Measurements from ENCODE around the gene RANBP3.

Gene RANBP3

GRCh38 chr19:5921516-5922160, 56.3 kb downstream of the RANBP3 start:
- no peak for DNase-seq

- DNase-seq: no peak
Measured at GRCh38 chr19:5918463-5919079, 59.4 kb downstream of the RANBP3 start.

- DNase-seq: no peak
Measured at GRCh38 chr19:5917431-5918107, 60.4 kb downstream of the RANBP3 start.

GRCh38 chr19:5916181-5916708, 61.7 kb downstream of the RANBP3 start:
- DNase-seq: no peak

DNA sequence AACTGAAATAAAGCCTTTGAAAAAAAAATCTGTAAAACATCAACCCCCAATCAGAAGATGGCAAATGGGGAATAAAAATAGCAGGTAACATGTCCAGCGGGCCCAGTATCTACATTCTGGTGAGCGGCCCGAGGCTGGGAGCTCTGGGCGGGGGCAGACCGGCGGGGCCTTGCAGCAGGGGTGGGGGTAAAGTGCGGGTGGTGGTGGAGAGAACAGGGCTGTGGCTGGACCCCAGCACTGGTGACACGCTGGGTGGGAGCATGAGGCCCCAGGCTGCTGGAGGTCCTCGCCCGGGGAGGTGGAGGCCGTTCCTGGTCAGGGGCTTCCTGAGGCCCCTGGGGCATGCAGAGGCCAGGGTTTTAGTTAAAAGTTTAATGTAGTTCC, 62.2 kb downstream of the RANBP3 start:
- DNase-seq: no peak

DNA sequence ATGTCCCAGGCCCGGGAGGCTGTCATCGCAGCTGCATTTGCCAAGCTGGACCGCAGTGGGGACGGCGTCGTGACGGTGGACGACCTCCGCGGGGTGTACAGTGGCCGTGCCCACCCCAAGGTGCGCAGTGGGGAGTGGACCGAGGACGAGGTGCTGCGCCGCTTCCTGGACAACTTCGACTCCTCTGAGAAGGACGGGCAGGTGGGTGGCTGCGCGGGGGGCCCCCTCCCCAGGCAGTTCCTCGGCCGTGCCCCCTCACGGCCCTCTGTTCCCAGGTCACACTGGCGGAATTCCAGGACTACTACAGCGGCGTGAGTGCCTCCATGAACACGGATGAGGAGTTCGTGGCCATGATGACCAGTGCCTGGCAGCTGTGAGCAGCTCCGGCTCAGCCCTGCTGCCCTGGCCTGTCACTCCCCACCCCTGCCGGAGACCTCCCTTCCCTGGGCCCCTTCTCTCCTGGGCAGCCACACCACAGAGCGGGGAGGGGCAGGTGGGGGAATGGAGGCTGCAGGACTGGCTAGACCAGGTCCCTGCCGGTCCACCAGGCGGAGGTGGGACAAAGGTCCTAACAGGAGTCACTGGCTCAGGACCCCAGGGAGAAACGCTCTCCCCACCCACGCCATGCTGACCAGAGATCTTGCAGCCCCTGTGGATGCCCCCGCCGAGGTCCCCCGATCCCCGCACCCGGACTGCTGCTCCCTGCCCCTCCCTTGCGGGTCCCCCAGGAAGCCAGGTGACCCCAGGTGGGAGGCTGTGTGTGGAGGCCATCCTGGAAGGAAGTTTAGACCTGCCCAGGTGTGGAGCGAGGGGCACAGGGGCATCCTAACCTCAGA, 62.8 kb downstream of the RANBP3 start:
- no peak for DNase-seq

DNA sequence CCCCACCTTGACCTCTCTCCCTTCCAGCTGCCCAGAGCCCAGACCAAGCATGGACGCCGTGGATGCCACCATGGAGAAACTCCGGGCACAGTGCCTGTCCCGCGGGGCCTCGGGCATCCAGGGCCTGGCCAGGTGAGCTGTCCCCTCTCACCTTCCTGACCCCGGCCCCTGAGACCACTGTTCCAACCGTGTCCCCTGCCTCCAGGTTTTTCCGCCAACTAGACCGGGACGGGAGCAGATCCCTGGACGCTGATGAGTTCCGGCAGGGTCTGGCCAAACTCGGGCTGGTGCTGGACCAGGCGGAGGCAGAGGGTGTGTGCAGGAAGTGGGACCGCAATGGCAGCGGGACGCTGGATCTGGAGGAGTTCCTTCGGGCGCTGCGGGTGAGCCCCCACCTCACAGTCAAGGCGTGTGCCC, 63.6 kb downstream of the RANBP3 start:
- DNase-seq: no peak

DNA sequence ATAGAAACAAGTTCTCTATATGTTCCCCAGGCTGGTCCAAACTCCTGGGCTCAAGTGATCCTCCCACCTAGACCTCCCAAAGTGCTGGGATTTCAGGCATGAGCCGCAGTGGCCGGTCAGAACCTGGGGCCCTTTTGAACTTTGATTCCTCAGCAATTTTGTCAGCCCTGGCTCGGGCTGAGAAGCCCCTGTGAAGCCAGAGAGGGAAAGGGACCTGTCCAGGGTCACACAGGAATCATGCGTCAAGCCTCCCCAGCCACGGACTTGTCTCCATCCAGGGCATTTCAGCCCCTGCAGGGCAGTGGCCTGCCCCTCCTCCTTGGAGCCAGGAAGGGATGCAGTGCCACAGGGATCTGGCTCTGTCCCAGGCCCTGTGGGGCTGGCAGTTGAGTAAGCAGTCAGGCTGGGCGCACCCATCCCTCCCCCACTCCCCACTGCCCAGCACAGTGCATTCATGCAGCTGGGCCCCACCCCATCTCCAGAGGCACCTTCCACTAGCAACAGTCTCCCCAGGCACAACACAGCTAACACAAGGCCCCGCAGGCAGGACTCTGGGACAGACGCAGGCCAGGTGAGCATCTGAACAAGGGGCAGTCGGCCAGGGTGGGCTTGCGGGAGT, 64.1 kb downstream of the RANBP3 start, which contains the start of gene CAPS:
Gene CAPS, plus strand, starts transcription at position 516 of the 619 bp plus-strand sequence. CDS start 153 bp downstream, outside the sequence.
- peak in 1 of 2 donors; percentile 18 for DNase-seq

DNA sequence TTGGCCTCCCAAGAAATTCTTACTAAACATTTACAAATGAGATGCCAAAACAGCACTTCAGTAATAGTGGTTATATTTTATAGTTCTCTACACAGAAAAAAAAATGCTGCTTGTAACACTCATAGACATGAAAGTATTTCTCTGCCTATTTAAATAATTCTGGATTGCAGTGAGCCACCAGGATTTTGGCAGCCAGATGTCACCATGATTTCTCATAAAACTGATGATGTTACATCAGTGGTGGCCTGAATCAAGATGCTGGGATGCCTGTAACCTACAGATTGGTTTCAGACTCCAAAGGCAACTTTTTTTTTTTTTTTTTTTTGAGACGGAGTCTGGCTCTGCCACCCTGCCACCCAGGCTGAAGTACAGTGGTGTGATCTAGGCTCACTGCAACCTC, 66.6 kb downstream of the RANBP3 start:
- no peak for DNase-seq

GRCh38 chr19:5910638-5910907, 67.4 kb downstream of the RANBP3 start:
- DNase-seq: no peak

DNA sequence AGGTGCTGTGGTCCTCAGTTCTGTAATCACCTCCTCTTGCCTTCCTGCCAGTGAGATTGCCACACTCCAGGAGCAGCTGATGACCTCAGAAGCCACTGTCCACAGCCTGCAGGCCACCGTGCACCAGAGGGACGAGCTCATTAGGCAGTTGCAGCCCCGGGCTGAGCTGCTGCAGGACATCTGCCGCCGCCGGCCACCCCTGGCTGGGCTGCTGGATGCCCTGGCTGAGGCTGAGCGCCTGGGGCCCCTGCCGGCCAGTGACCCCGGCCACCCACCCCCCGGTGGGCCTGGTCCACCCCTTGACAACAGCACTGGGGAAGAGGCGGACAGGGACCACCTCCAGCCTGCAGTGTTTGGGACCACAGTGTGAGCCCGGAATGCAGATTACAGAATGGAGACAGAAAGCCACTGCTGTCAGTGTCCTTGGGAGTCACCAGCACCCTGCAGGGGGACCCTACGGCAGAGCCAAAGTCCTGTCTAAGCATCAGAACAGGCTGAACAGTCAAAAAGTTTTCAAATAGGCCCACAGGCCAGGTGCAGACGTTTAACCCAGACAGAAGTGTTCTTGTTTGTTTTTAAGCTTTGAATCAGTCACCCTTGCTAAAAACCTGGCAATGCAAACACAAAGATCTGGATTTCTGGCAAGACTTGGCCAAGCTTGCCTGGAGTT, 69.0 kb downstream of the RANBP3 start:
- no peak for DNase-seq

DNA sequence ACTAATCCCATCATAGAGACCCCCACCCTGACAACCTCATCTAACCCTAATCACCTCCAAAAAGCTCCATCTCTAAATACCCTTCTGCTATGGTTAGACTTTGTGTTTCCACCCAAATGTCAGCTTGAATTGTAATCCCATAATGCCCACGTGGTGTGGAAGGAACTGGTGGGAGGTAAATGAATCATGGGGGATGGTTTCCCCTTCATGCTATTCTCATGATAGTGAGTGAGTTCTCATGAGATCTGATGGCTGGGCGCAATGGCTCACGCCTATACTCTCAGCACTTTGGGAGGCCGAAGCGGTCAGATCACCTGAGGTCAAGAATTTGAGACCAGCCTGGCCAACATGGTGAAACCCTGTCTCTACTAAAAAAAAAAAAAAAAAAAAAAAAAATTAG, 70.7 kb downstream of the RANBP3 start:
- no peak for DNase-seq

DNA sequence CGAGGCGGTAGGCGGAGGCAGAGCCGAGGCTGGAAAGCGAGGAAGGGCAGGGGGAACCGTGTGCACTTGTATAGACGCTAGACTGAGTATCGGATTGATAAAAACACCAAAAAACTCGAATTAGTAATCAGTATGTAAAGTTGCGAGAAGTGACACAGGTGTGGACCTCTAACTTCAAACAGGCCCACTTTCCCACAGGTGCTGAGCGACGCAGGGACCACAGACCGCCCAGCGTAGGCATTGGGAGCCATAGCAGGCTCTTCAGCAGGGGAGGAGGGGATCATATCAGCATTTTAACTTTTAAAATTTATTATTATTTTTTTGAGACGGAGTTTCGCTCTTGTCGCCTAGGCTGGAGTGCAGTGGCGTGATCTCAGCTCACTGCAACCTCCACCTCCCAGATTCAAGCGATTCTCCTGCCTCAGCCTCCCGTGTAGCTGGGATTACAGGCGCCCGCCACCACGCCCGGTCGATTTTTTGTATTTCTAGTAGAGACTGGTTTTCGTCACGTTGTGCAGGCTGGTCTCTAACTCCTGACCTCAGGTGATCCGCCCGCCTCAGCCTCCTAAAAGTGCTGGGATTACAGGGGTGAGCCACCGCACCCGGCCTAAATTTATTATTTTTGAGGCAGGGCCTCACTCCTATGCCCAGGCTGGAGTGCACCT, 72.7 kb downstream of the RANBP3 start:
- DNase-seq: no peak

- peak; percentile 100 for DNase-seq
Measured at GRCh38 chr19:5904352-5905113, 73.4 kb downstream of the RANBP3 start, which contains the start of gene VMAC. Gene VMAC, plus strand, starts transcription at chr19:5904872. Its CDS starts 19 bp downstream, at chr19:5904891.

DNA sequence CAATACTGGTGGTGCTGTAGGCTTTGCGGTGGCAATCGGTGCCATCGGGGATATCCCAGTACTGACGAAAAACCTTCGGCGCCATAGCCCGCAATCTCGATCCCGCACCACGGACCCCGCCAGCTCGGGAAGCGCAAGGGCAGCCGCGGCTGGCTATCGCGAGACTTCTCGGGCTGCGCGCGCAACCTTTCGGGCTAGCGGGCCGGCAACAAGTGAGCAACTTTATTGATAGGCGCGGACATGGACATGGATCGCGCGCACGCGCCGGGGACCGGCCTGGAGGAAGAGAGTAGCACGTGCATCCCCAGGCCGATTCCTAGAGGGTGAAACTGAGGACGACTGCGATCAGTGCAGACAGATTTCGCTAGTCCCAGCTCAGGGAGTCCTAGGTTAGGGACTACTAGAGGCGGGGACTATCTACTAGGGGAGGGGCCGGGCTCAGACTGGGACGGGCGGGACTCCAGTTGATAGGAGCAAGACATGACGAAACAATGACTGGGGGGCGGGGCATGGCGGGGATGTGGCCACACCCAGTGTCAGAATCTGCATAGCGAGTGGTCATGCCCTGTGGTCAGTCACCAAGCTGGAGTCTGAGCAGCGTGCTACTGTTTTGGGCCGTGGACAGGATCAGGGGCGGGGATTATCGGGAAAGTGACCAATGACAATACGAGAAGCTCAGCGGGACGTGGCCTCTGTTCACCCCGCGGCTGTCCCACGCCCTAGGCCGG, 74.2 kb downstream of the RANBP3 start, which contains the start of gene NDUFA11:
Gene NDUFA11, minus strand, starts transcription at position 167 of the 728 bp plus-strand sequence. Its CDS starts 82 bp downstream, at position 85.
- peak; percentile 92 to 96 for DNase-seq

GRCh38 chr19:5903056-5903623, 74.8 kb downstream of the RANBP3 start:
- no peak for DNase-seq

DNA sequence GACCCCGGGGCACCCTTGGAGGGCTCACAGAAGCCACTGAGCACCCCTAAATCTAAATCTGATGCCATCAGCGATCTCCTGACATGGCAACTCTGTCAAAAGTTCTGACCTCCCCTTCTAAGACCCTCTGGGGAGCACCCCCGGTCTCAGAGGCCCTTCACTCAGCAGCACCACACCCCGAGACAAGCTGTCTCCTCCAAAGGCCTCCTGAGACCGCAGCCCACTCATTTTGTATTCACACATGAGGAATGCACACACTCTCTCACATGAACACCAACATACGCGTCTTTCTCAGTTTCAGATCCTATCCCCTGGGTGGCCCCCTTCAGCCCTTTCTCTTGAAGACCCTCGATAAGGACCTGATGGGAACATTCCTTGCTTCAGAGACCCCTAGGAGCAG, 77.0 kb downstream of the RANBP3 start:
- no peak for DNase-seq

GRCh38 chr19:5899728-5900526, 78.0 kb downstream of the RANBP3 start:
- DNase-seq: no peak
